CD14-positive monocyte (primary cell): ENCODE data around the gene EPB41L5. TPM values are rescaled to one million over a fixed set of nuclear protein-coding genes. Genes with fewer than 3 reads are reported as not detected.
"Not testable (repeated sequence)": the region's sequence is repeated elsewhere in the genome, so short reads cannot be mapped to it uniquely, and the experiment has no call there.

Experiments used
- DNase-seq, 3 donors: peaks; one replicate each; pipeline ENCODE4 v3.0.0-alpha.2; 2011 to 2022
- H2AFZ ChIP-seq: 2 replicates; pipeline ENCODE4 v1.6.0; 2012; ENCODE audit warnings: mild to moderate bottlenecking, low read depth, low read length, inconsistent platforms; ENCODE audit not compliant: insufficient read depth, poor library complexity, severe bottlenecking
- H3K27ac ChIP-seq, 2 donors: 1 replicate in 1 of 2; 2 replicates in 1 of 2; pipeline ENCODE4 v1.5.1; 2012 to 2013; ENCODE audit warnings: low read length in 2 of 2, control low read depth in 1 of 2, inconsistent platforms in 1 of 2, low read depth in 1 of 2, mild to moderate bottlenecking in 1 of 2
- H3K27me3 ChIP-seq, 2 donors: one replicate each; pipeline versions ENCODE4 v1.6.0 to v1.6.1; 2011 to 2013; ENCODE audit warnings: low read length in 2 of 2; ENCODE audit not compliant: control insufficient read depth in 2 of 2, insufficient read depth in 2 of 2
- H3K36me3 ChIP-seq, 2 donors: replicated peaks in 1 of 2; 1 replicate in 1 of 2; 2 replicates in 1 of 2; pipeline versions ENCODE4 v1.5.1 to v1.6.1; 2012 to 2013; ENCODE audit warnings: low read length in 2 of 2, control low read depth in 1 of 2, inconsistent platforms in 1 of 2, mild to moderate bottlenecking in 1 of 2; ENCODE audit not compliant: insufficient read depth in 2 of 2, control insufficient read depth in 1 of 2
- H3K4me1 ChIP-seq, 2 donors: 1 replicate in 1 of 2; 2 replicates in 1 of 2; pipeline versions ENCODE4 v1.5.1 to v1.6.1; 2012 to 2013; ENCODE audit warnings: low read length in 2 of 2, control low read depth in 1 of 2, inconsistent platforms in 1 of 2, mild to moderate bottlenecking in 1 of 2, moderate library complexity in 1 of 2; ENCODE audit not compliant: insufficient read depth in 2 of 2, control insufficient read depth in 1 of 2
- H3K4me2 ChIP-seq: replicated peaks from 2 replicates; pipeline ENCODE3; 2012; ENCODE audit warnings: low read length, moderate library complexity, mild to moderate bottlenecking; ENCODE audit not compliant: poor library complexity, severe bottlenecking; ENCODE audit errors: extremely low read depth
- H3K4me3 ChIP-seq, 3 experiments: fragments of 200-600 bp in 1 of 3; sonication (generic) in 1 of 3; replicated peaks in 1 of 3; 1 replicate in 2 of 3; 2 replicates in 1 of 3; pipeline ENCODE4 v1.5.1; 2011 to 2013; ENCODE audit warnings: low read length in 3 of 3, mild to moderate bottlenecking in 3 of 3, control low read depth in 2 of 3, low read depth in 2 of 3, inconsistent platforms in 1 of 3, moderate library complexity in 1 of 3
- H3K79me2 ChIP-seq: 2 replicates; pipeline ENCODE4 v1.6.0; 2012; ENCODE audit warnings: mild to moderate bottlenecking, control low read depth, inconsistent platforms, low read length, moderate library complexity; ENCODE audit not compliant: insufficient read depth
- H3K9ac ChIP-seq: 2 replicates; pipeline ENCODE4 v1.6.0; 2017; ENCODE audit warnings: low read length, mild to moderate bottlenecking; ENCODE audit not compliant: insufficient read depth, poor library complexity, severe bottlenecking
- H3K9me3 ChIP-seq, 2 donors: replicated peaks in 1 of 2; 1 replicate in 1 of 2; 2 replicates in 1 of 2; pipeline versions ENCODE4 v1.5.1 to v1.6.1; 2012 to 2013; ENCODE audit warnings: low read length in 2 of 2, control low read depth in 1 of 2; ENCODE audit not compliant: control insufficient read depth in 1 of 2, insufficient read depth in 1 of 2
- H4K20me1 ChIP-seq: 2 replicates; pipeline ENCODE4 v1.6.0; 2012; ENCODE audit warnings: mild to moderate bottlenecking, low read length, control low read depth, moderate library complexity; ENCODE audit not compliant: insufficient read depth
- H3K27ac Mint-ChIP-seq, 7 donors: one replicate each; pipeline ENCODE4 v1.8.0; 2020; ENCODE audit warnings: mild to moderate bottlenecking in 7 of 7, mixed read lengths in 7 of 7, moderate library complexity in 6 of 7, inconsistent platforms in 2 of 7
- H3K27me3 Mint-ChIP-seq, 3 donors: one replicate each; pipeline ENCODE4 v1.8.0; 2021 to 2022; ENCODE audit warnings: low read depth in 3 of 3, mild to moderate bottlenecking in 3 of 3, mixed read lengths in 3 of 3, moderate library complexity in 3 of 3, inconsistent platforms in 1 of 3
- H3K36me3 Mint-ChIP-seq, 2 donors: one replicate each; pipeline ENCODE4 v1.8.0; 2020; ENCODE audit warnings: mixed read lengths in 2 of 2, inconsistent platforms in 1 of 2, mild to moderate bottlenecking in 1 of 2
- H3K4me1 Mint-ChIP-seq: one replicate; pipeline ENCODE4 v1.8.0; 2020; ENCODE audit warnings: mild to moderate bottlenecking, mixed read lengths
- H3K4me3 Mint-ChIP-seq, 2 donors: one replicate each; pipeline ENCODE4 v1.8.0; 2020; ENCODE audit warnings: mild to moderate bottlenecking in 2 of 2, mixed read lengths in 2 of 2, moderate library complexity in 1 of 2
- H3K9me3 Mint-ChIP-seq, 7 donors: one replicate each; pipeline ENCODE4 v1.8.0; 2020 to 2022; ENCODE audit warnings: mixed read lengths in 7 of 7, mild to moderate bottlenecking in 6 of 7, moderate library complexity in 6 of 7, inconsistent platforms in 2 of 7
- WGBS: methylation state at CpG from one replicate; pipeline ENCODE4 v1.1.5; 2013; ENCODE audit warnings: missing lambda C conversion rate; ENCODE audit not compliant: insufficient coverage; 5-methylcytosine and 5-hydroxymethylcytosine counted together
- intact Hi-C, 2 donors: fragments of 100-400 bp; cut with micrococcal nuclease; formaldehyde crosslinking; loops; one replicate each; pipeline versions ENCODE4 v1.15.0 to v1.15.1; 2023
- polyA plus RNA-seq, 3 donors: library from polyadenylated mRNA; depleted of rRNA in 1 of 3; unstranded in 2 of 3; stranded (reverse) in 1 of 3; fragments of 300-500 nt in 2 of 3; fragments of >200 nt in 1 of 3; fragmentation: Illumina TruSeq in 2 of 3; gene quantifications; 1 replicate in 2 of 3; 2 replicates in 1 of 3; pipeline ENCODE4 v1.2.3, GENCODE V29; 2012 to 2021
- TF ChIP-seq, protein P1 (sequence below): fragments of 200-600 bp; IDR thresholded peaks from one replicate; pipeline ENCODE4 v1.8.0; 2022; ENCODE audit warnings: antibody characterized with exemption, mild to moderate bottlenecking

Gene EPB41L5
- polyA plus RNA-seq, 3 donors = 1.4 to 2.4 (median 2.0) TPM

DNA sequence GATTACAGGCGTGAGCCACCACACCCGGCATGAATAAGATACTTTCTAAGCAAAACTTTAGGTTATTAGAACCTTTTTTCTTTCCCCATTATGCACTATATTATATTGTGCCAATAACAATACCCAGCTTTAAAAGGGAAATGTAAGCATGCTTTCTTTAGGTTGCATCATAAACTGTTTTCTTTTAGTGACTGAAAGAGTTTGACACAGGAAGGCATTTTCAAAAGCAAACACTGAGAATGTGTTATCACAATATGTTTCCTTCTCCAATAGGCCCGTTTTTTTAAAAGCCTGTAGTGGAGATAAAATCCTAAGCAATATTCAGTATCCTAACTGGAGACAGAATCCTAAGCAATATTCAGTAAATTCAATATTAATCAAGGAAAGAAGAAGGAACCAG, 16.7 kb upstream of the EPB41L5 start:
- H4K20me1 ChIP-seq = no peaks in the 10 kb centered on the region
- no CpG with 5 or more reads among the region's 3 CpGs for WGBS
- no peak overlapping the region for H3K4me3 ChIP-seq
- Mint-ChIP-seq H3K27ac (no peak overlapping the region), H3K27me3 (peaks cover 2 to 9% (median 4%) of the 10 kb centered on the region in 3 donors), H3K4me1 (no peaks in the 10 kb centered on the region), H3K9me3 (peaks cover 0 to 10% (median 2%) of the 10 kb centered on the region in 7 donors), H3K4me3 (no peak overlapping the region), H3K36me3 (no peaks in the 10 kb centered on the region)
- intact Hi-C loops = no loop called here
- TF ChIP-seq, protein P1, sequence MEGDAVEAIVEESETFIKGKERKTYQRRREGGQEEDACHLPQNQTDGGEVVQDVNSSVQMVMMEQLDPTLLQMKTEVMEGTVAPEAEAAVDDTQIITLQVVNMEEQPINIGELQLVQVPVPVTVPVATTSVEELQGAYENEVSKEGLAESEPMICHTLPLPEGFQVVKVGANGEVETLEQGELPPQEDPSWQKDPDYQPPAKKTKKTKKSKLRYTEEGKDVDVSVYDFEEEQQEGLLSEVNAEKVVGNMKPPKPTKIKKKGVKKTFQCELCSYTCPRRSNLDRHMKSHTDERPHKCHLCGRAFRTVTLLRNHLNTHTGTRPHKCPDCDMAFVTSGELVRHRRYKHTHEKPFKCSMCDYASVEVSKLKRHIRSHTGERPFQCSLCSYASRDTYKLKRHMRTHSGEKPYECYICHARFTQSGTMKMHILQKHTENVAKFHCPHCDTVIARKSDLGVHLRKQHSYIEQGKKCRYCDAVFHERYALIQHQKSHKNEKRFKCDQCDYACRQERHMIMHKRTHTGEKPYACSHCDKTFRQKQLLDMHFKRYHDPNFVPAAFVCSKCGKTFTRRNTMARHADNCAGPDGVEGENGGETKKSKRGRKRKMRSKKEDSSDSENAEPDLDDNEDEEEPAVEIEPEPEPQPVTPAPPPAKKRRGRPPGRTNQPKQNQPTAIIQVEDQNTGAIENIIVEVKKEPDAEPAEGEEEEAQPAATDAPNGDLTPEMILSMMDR = no peak
- no peak overlapping the region for H3K9ac ChIP-seq
- H3K9me3 ChIP-seq = peaks cover 0 to 3% of the 10 kb centered on the region in 2 donors
- H3K36me3 ChIP-seq = no peaks in the 10 kb centered on the region
- no peaks in the 10 kb centered on the region for H3K27me3 ChIP-seq
- no peaks in the 10 kb centered on the region for H3K79me2 ChIP-seq
- H3K27ac ChIP-seq = no peak overlapping the region
- no peak for DNase-seq
- H2AFZ ChIP-seq = no peak overlapping the region
- no peaks in the 10 kb centered on the region for H3K4me1 ChIP-seq
- H3K4me2 ChIP-seq = no peak overlapping the region

DNA sequence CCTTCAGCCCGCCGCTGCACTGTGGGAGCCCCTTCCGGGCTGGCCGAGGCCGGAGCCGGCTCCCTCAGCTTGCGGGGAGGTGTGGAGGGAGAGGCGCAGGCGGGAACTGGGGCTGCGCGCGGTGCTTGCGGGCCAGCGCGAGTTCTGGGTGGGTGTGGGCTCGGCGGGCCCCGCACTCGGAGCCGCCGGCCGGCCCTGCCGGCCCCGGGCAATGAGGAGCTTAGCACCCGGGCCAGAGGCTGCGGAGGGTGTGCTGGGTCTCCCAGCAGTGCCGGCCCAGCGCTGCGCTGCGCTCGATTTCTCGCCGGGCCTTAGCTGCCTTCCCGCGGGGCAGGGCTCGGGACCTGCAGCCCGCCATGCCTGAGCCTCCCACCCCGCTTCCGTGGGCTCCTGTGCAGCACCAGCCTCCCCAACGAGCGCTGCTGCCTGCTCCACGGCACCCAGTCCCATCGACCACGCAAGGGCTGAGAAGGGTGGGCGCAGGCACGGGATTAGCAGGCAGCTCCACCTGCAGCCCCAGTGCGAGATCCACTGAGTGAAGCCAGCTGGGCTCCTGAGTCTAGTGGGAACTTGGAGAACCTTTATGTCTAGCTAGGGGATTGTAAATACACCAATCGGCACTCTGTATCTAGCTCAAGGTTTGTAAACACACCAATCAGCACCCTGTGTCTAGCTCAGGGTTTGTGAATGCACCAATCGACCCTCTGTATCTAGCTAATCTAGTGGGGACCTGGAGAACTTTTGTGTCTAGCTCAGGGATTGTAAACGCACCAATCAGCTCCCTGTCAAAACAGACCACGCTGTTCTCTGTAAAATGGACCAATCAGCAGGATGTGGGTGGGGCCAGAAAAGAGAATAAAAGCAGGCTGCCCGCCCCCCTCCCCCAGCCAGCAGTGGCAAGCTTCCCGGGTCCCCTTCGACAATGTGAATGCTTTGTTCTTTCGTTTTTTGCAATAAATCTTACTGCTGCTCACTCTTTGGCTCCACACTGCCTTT, 15.7 kb upstream of the EPB41L5 start:
- H3K4me1 Mint-ChIP-seq = not testable (repeated sequence)

More for the DNA sequence above, 15.7 kb upstream of the EPB41L5 start:
- H3K4me2 ChIP-seq, H3K79me2 ChIP-seq, H3K4me3 Mint-ChIP-seq, H3K4me3 ChIP-seq, intact Hi-C loops, H3K27ac ChIP-seq, H3K9me3 ChIP-seq, DNase-seq, H3K27me3 Mint-ChIP-seq, H3K27me3 ChIP-seq, H3K27ac Mint-ChIP-seq, H3K36me3 Mint-ChIP-seq, H3K9ac ChIP-seq, H2AFZ ChIP-seq, H4K20me1 ChIP-seq, H3K4me1 ChIP-seq, H3K36me3 ChIP-seq: not testable (repeated sequence)
- peaks cover 0 to 10% (median 2%) of the 10 kb centered on the region in 7 donors for H3K9me3 Mint-ChIP-seq
- WGBS = 95% methylated on average over 47 of the region's 55 CpGs
